ACC112 (cell line): ENCODE data around the gene KRTAP17-1.

ENCODE experiments used
- H2AFZ ChIP-seq: fragments of 200-600 bp; sonication (generic); one replicate; pipeline ENCODE4 v1.6.0; 2017; ENCODE audit warnings: antibody characterized with exemption, low read length; ENCODE audit not compliant: unreplicated experiment
- H3K27ac ChIP-seq: fragments of 200-600 bp; sonication (generic); 2 replicates; pipeline ENCODE4 v1.5.1; 2014; ENCODE audit warnings: low read depth, mild to moderate bottlenecking, antibody characterized with exemption, low read length, moderate library complexity
- H3K27me3 ChIP-seq: fragments of 200-600 bp; sonication (generic); 2 replicates; pipeline ENCODE4 v1.6.1; 2014; ENCODE audit warnings: mild to moderate bottlenecking, antibody characterized with exemption, low read length, moderate library complexity, mixed read lengths; ENCODE audit not compliant: insufficient read depth
- H3K36me3 ChIP-seq: fragments of 200-600 bp; sonication (generic); 2 replicates; pipeline ENCODE4 v1.6.1; 2016; ENCODE audit warnings: mild to moderate bottlenecking, antibody characterized with exemption, low read length, moderate library complexity, mixed read lengths; ENCODE audit not compliant: insufficient read depth
- H3K4me1 ChIP-seq: fragments of 200-600 bp; sonication (generic); one replicate; pipeline ENCODE4 v1.6.1; 2016; ENCODE audit warnings: low read length, mixed read lengths; ENCODE audit not compliant: insufficient read depth, unreplicated experiment, control insufficient read depth
- H3K4me3 ChIP-seq: fragments of 200-600 bp; sonication (generic); 2 replicates; pipeline ENCODE4 v1.5.1; 2014; ENCODE audit warnings: mild to moderate bottlenecking, low read depth, low read length
- H3K79me2 ChIP-seq: fragments of 200-600 bp; sonication (generic); one replicate; pipeline ENCODE4 v1.6.0; 2016; ENCODE audit warnings: low read length; ENCODE audit not compliant: control insufficient read depth, unreplicated experiment, insufficient read depth

Gene KRTAP17-1

DNA sequence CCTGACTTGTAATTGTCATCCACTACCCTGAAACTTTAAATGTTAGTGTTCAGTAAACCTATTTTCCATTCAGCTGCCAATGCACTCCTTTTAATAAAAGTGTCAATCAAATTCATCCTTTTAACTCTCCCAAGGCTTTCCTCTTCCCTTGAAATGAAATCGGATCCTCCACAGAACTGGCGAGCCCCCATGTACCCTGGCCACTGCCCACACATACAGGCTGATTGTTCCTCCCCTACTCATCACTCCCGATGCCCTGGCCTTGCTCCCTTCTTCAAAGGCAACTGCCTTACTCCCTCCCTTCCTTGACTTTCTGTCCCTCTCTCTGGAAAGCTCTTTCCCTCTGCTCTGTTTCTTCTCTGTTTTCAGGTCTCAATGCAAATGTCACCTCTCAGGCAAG lies 27.5 kb upstream of the KRTAP17-1 start:
- no peak overlapping the region for H2AFZ ChIP-seq
- H3K27me3 ChIP-seq: no peaks in the 10 kb centered on the region
- no peak overlapping the region for H3K4me3 ChIP-seq
- no peak overlapping the region for H3K27ac ChIP-seq
- H3K36me3 ChIP-seq: no peaks in the 10 kb centered on the region
- no peaks in the 10 kb centered on the region for H3K4me1 ChIP-seq
- no peaks in the 10 kb centered on the region for H3K79me2 ChIP-seq

- no peaks in the 10 kb centered on the region for H3K36me3 ChIP-seq
- H3K27me3 ChIP-seq: no peaks in the 10 kb centered on the region
- no peak overlapping the region for H3K4me3 ChIP-seq
- no peak overlapping the region for H3K27ac ChIP-seq
- H3K79me2 ChIP-seq: no peaks in the 10 kb centered on the region
- no peaks in the 10 kb centered on the region for H3K4me1 ChIP-seq
- no peak overlapping the region for H2AFZ ChIP-seq
These were observed 25.7 kb upstream of the KRTAP17-1 start for GRCh38 chr17:41340934-41341861.

DNA sequence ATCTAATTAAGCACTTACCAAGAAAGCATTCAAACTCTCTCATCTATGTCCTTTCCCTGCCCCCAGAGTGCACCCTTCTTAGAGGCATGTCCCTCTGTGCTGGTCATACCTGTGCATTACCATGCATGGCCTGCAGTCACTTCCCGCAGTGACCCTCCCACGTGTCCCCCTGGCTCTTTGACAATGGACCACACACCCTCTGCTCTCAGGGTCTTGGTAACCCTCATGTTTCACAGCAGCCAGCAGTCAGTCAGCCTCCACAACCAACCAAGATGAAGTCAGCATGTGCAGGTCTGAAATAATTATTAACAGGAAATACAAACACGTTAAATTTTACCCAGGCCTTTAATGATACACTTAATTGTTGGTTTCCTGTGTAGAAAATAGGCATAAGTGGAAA lies 25.0 kb upstream of the KRTAP17-1 start:
- no peaks in the 10 kb centered on the region for H3K36me3 ChIP-seq
- no peak overlapping the region for H3K4me3 ChIP-seq
- H3K4me1 ChIP-seq: no peaks in the 10 kb centered on the region
- H3K79me2 ChIP-seq: no peaks in the 10 kb centered on the region
- no peak overlapping the region for H2AFZ ChIP-seq
- no peaks in the 10 kb centered on the region for H3K27me3 ChIP-seq
- no peak overlapping the region for H3K27ac ChIP-seq

DNA sequence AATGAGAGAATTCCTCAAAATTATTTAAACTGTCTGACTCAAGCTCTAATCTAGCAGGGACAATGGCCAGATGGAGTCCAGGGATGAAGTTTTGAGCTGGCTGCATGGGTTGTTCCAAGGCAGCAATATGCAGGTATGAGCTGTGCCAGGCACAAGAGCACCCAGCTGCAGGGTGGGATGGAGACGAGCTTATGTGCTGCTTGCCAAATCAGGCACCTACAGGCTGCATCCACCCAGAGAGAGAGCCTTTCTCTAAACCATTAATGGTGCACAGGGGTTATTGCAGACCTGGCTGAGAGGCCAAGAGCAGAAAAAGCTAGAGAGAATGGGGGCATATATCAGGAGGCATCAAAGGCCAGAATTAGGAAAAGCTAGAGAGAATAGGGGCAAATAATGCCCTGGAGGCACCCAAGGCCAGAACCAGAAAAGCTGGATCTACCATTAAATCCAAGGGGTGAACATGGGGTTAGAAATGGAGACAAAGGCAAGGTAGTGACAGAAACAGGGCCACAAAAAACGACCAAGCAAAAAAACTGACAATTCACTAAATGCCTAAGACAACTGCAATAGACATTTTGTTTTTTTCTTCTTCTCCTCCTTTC lies 24.2 kb upstream of the KRTAP17-1 start:
- Histone ChIP-seq H3K4me1 (no peaks in the 10 kb centered on the region), H2AFZ (no peak overlapping the region)

DNA sequence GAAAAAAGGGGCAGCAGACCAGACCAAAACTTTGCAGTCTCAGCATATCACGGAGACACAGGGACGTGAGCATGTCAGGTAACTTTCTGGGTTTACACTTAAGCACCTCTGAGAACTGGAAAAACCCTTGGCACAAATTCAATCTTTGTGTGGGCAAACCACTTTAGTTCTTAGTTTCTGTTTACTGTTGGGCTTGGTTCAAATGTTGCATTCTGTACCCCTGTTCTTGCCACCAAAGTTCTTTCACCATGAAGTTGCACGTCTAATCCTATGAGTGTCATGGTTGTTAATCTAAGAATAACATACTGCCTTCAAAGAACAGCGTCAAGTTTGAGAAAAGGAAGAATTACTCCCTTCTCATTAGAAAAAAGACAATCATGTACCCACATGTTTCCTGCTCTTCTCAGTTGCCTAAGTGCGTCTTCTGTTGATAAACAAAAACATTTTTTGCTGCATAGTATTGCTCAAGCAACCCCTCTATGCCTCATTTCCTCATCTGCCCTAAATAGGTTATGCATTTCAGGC lies 23.5 kb upstream of the KRTAP17-1 start:
- H3K27ac ChIP-seq: no peak overlapping the region
- no peaks in the 10 kb centered on the region for H3K27me3 ChIP-seq
- H3K36me3 ChIP-seq: no peaks in the 10 kb centered on the region
- H2AFZ ChIP-seq: no peak overlapping the region
- no peak overlapping the region for H3K4me3 ChIP-seq
- H3K79me2 ChIP-seq: no peaks in the 10 kb centered on the region
- no peaks in the 10 kb centered on the region for H3K4me1 ChIP-seq

More for the DNA sequence above, 24.2 kb upstream of the KRTAP17-1 start:
- Histone ChIP-seq H3K27me3 (no peaks in the 10 kb centered on the region), H3K79me2 (no peaks in the 10 kb centered on the region), H3K27ac (no peak overlapping the region), H3K4me3 (no peak overlapping the region), H3K36me3 (no peaks in the 10 kb centered on the region)

DNA sequence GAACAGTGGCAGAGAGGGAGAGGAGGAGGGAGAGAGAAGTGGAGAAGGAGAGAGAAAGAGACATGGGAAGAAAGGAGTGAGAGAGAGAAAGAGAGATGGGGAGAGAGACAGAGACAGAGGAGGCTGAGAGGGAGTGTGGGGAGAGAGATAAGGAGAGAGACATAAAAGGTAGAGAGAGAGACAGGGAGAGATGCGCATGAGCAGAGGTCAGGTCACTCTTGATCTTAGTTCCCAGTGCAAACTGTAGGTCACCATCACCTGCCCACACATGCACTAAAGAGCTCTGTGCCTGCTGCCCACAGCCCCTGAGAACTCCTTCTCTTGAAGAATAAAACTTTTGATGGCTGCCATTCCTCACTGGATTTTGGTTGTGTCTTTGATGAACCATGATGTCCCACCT lies 20.2 kb upstream of the KRTAP17-1 start:
- H3K36me3 ChIP-seq: no peaks in the 10 kb centered on the region
- H3K4me1 ChIP-seq: no peaks in the 10 kb centered on the region
- no peaks in the 10 kb centered on the region for H3K79me2 ChIP-seq
- no peak overlapping the region for H2AFZ ChIP-seq
- H3K27ac ChIP-seq: no peak overlapping the region
- no peak overlapping the region for H3K4me3 ChIP-seq
- H3K27me3 ChIP-seq: no peaks in the 10 kb centered on the region

- Histone ChIP-seq H3K27me3 (no peaks in the 10 kb centered on the region), H2AFZ (no peak overlapping the region), H3K79me2 (no peaks in the 10 kb centered on the region)
These were observed 19.1 kb upstream of the KRTAP17-1 start for GRCh38 chr17:41334385-41335305.

GRCh38 chr17:41333836-41334235 lies 18.3 kb upstream of the KRTAP17-1 start:
- H3K27ac ChIP-seq: no peak overlapping the region
- no peak overlapping the region for H2AFZ ChIP-seq
- no peaks in the 10 kb centered on the region for H3K36me3 ChIP-seq
- H3K27me3 ChIP-seq: no peaks in the 10 kb centered on the region
- H3K4me1 ChIP-seq: no peaks in the 10 kb centered on the region
- H3K4me3 ChIP-seq: no peak overlapping the region
- H3K79me2 ChIP-seq: no peaks in the 10 kb centered on the region

More at GRCh38 chr17:41334385-41335305, 19.1 kb upstream of the KRTAP17-1 start:
- H3K27ac ChIP-seq: no peak overlapping the region
- no peaks in the 10 kb centered on the region for H3K36me3 ChIP-seq
- no peak overlapping the region for H3K4me3 ChIP-seq
- no peaks in the 10 kb centered on the region for H3K4me1 ChIP-seq

GRCh38 chr17:41333098-41333497 lies 17.6 kb upstream of the KRTAP17-1 start:
- Histone ChIP-seq H3K79me2 (no peaks in the 10 kb centered on the region), H3K4me3 (no peak overlapping the region), H3K36me3 (no peaks in the 10 kb centered on the region), H2AFZ (no peak overlapping the region), H3K4me1 (no peaks in the 10 kb centered on the region), H3K27ac (no peak overlapping the region), H3K27me3 (no peaks in the 10 kb centered on the region)

- no peaks in the 10 kb centered on the region for H3K36me3 ChIP-seq
- H3K79me2 ChIP-seq: no peaks in the 10 kb centered on the region
- no peak overlapping the region for H3K27ac ChIP-seq
These were observed 16.7 kb upstream of the KRTAP17-1 start for GRCh38 chr17:41332239-41332638.

More at GRCh38 chr17:41332239-41332638, 16.7 kb upstream of the KRTAP17-1 start:
- no peak overlapping the region for H2AFZ ChIP-seq
- H3K27me3 ChIP-seq: no peaks in the 10 kb centered on the region
- H3K4me3 ChIP-seq: no peak overlapping the region
- H3K4me1 ChIP-seq: no peaks in the 10 kb centered on the region
